AG04449 (cell line): Measurements from ENCODE around the gene PPM1L.

Source experiments
- CTCF ChIA-PET: fragments of 350-600 bp; formaldehyde crosslinking; extraction: SDS; loops from one replicate; lab custom pipeline; 2021; ENCODE audit warnings: antibody characterized with exemption; lab: Yijun Ruan, JAX
- POLR2A ChIA-PET: fragments of 400-600, 350-600 bp; formaldehyde crosslinking; extraction: SDS; loops from one replicate; lab custom pipeline; 2020; ENCODE audit warnings: antibody characterized with exemption, inconsistent platforms; lab: Yijun Ruan, JAX
- DNase-seq: peaks from one replicate; pipeline ENCODE4 v3.0.0-alpha.2; 2010; ENCODE audit warnings: low read depth, low spot score
- H3K4me3 ChIP-seq: 2 replicates; pipeline ENCODE4 v1.5.1; 2011; ENCODE audit warnings: low read depth, mild to moderate bottlenecking, control low read depth, low read length
- CTCF ChIP-seq: IDR thresholded peaks from one replicate; pipeline ENCODE4 v1.5.1; 2011; ENCODE audit warnings: mild to moderate bottlenecking, moderate library complexity, low read length, control low read depth, inconsistent platforms; ENCODE audit not compliant: insufficient read depth; ENCODE audit errors: missing control alignments

PPM1L gene

GRCh38 chr3:160921020-160921635, 165.1 kb downstream of the PPM1L start:
- H3K4me3 ChIP-seq: no peak overlapping the region
- DNase-seq: no peak
- POLR2A ChIA-PET: no interaction called here
- CTCF ChIA-PET: interaction anchor here (0.7 to 3.3 kb wide), 9 partner anchors 8 to 438 kb away, joined by 3 to 35 read pairs (median 4); partner anchors contain the start of gene PPM1L
- peak; percentile 73 for TF ChIP-seq CTCF

GRCh38 chr3:160924776-160925175, 168.7 kb downstream of the PPM1L start:
- no peak for TF ChIP-seq CTCF
- DNase-seq: no peak
- ChIA-PET CTCF (interaction anchor here (0.9 to 7.1 kb wide), 2 partner anchors 9 to 17 kb away, joined by 3 to 48 read pairs; no protein-coding TSS in a partner anchor), POLR2A (no interaction called here)
- H3K4me3 ChIP-seq: no peak overlapping the region

- H3K4me3 ChIP-seq: no peak overlapping the region
- ChIA-PET CTCF (interaction anchor here (0.6 to 7.1 kb wide), 3 partner anchors 14 to 240 kb away, joined by 3 to 48 read pairs (median 6); no protein-coding TSS in a partner anchor), POLR2A (no interaction called here)
- no peak for DNase-seq
- TF ChIP-seq CTCF: no peak
These were observed 171.6 kb downstream of the PPM1L start for GRCh38 chr3:160927620-160928019.

GRCh38 chr3:160928183-160928726, 172.2 kb downstream of the PPM1L start:
- ChIA-PET POLR2A (no interaction called here), CTCF (interaction anchor here (1.4 to 7.1 kb wide), 2 partner anchors 8 to 14 kb away, joined by 8 to 48 read pairs; no protein-coding TSS in a partner anchor)
- TF ChIP-seq CTCF: no peak
- no peak overlapping the region for H3K4me3 ChIP-seq
- no peak for DNase-seq

- POLR2A ChIA-PET: no interaction called here
- DNase-seq: no peak
- CTCF ChIA-PET: interaction anchor here (1.3 to 7.1 kb wide), 3 partner anchors 9 to 12 kb away, joined by 3 to 48 read pairs (median 8); no protein-coding TSS in a partner anchor
- H3K4me3 ChIP-seq: no peak overlapping the region
- TF ChIP-seq CTCF: peak; percentile 2
These were observed 173.6 kb downstream of the PPM1L start for GRCh38 chr3:160929595-160929994.

GRCh38 chr3:160931474-160931873, 175.4 kb downstream of the PPM1L start:
- TF ChIP-seq CTCF: no peak
- no peak overlapping the region for H3K4me3 ChIP-seq
- DNase-seq: no peak
- ChIA-PET CTCF (interaction anchor here (1.5 to 2.6 kb wide), 2 partner anchors 11 kb away, joined by 5 to 12 read pairs; no protein-coding TSS in a partner anchor), POLR2A (no interaction called here)
